Fibroblast of lung (primary cell): Measurements from ENCODE around the gene RCBTB1. TPM values are rescaled to one million over a fixed set of nuclear protein-coding genes. Genes with fewer than 3 reads are reported as not detected.

Experiments
- DNase-seq, 2 donors: peaks; one replicate each; pipeline versions ENCODE4 v3.0.0 to v3.0.0-alpha.2; 2010; ENCODE audit warnings: low read depth in 2 of 2
- H2AFZ ChIP-seq: 2 replicates; pipeline ENCODE4 v1.5.1; 2012; ENCODE audit warnings: low read length, control low read depth, inconsistent platforms
- H3K27ac ChIP-seq: 2 replicates; pipeline ENCODE4 v1.5.1; 2011; ENCODE audit warnings: low read length, control low read depth; ENCODE audit not compliant: insufficient read depth
- H3K27me3 ChIP-seq: 2 replicates; pipeline ENCODE4 v1.5.1; 2011; ENCODE audit warnings: mild to moderate bottlenecking, low read length; ENCODE audit not compliant: control insufficient read depth, insufficient read depth
- H3K36me3 ChIP-seq: 2 replicates; pipeline ENCODE4 v1.5.1; 2011; ENCODE audit warnings: low read length; ENCODE audit not compliant: control insufficient read depth, insufficient read depth
- H3K4me1 ChIP-seq: 2 replicates; pipeline ENCODE4 v1.5.1; 2011; ENCODE audit warnings: low read length; ENCODE audit not compliant: control insufficient read depth, insufficient read depth; ENCODE audit errors: extremely low read depth
- H3K4me2 ChIP-seq: 2 replicates; pipeline ENCODE4 v1.5.1; 2011; ENCODE audit warnings: low read length, control low read depth; ENCODE audit not compliant: insufficient read depth; ENCODE audit errors: extremely low read depth
- H3K4me3 ChIP-seq, 4 experiments: fragments of 200-600 bp in 1 of 4; sonication (generic) in 1 of 4; replicated peaks in 1 of 4; 2 replicates each; pipeline ENCODE4 v1.5.1; 2011 to 2016; ENCODE audit warnings: low read length in 4 of 4, low read depth in 3 of 4, mild to moderate bottlenecking in 3 of 4, control low read depth in 2 of 4, inconsistent platforms in 1 of 4, mixed read lengths in 1 of 4; ENCODE audit not compliant: insufficient read depth in 1 of 4; ENCODE audit errors: control extremely low read depth in 1 of 4
- H3K79me2 ChIP-seq: 2 replicates; pipeline ENCODE4 v1.5.1; 2012; ENCODE audit warnings: mild to moderate bottlenecking, low read length, inconsistent platforms; ENCODE audit not compliant: control insufficient read depth, insufficient read depth
- H3K9ac ChIP-seq: 2 replicates; pipeline ENCODE4 v1.5.1; 2011; ENCODE audit warnings: mild to moderate bottlenecking, low read length, control low read depth; ENCODE audit not compliant: insufficient read depth
- H3K9me3 ChIP-seq: 2 replicates; pipeline ENCODE4 v1.5.1; 2012; ENCODE audit warnings: low read depth, low read length; ENCODE audit not compliant: control insufficient read depth, insufficient read depth
- H4K20me1 ChIP-seq: 2 replicates; pipeline ENCODE4 v1.5.1; 2011; ENCODE audit warnings: low read length; ENCODE audit not compliant: control insufficient read depth, insufficient read depth; ENCODE audit errors: extremely low read depth
- EZH2 ChIP-seq: IDR thresholded peaks from 2 replicates; pipeline ENCODE4 v1.5.1; 2012; ENCODE audit warnings: low read length, control low read depth, mild to moderate bottlenecking; ENCODE audit errors: missing control alignments
- polyA plus RNA-seq, 2 donors: library from polyadenylated mRNA; depleted of rRNA in 1 of 2; stranded (reverse) in 1 of 2; unstranded in 1 of 2; fragments of >200 nt; gene quantifications; 2 replicates each; pipeline ENCODE4 v1.2.1, GENCODE V29; 2011 to 2012; ENCODE audit warnings: missing spikeins in 1 of 2
- total RNA-seq: library from RNA; depleted of rRNA; stranded (reverse); fragments of >200 nt; gene quantifications from 2 replicates; pipeline ENCODE4 v1.2.1, GENCODE V29; 2014
- TF ChIP-seq, protein P1 (sequence below), 2 donors: IDR thresholded peaks in 1 of 2; conservative IDR thresholded peaks in 1 of 2; 1 replicate in 1 of 2; 2 replicates in 1 of 2; pipeline ENCODE4 v1.5.1; 2011 to 2012; ENCODE audit warnings: low read length in 2 of 2, control low read depth in 1 of 2, inconsistent platforms in 1 of 2, low read depth in 1 of 2, mild to moderate bottlenecking in 1 of 2

The RCBTB1 gene
- total and polyA plus RNA-seq, 2 donors (not counting 1 experiment from before 2014, with no cell fraction given) = 22.7 to 42.6 TPM

DNA sequence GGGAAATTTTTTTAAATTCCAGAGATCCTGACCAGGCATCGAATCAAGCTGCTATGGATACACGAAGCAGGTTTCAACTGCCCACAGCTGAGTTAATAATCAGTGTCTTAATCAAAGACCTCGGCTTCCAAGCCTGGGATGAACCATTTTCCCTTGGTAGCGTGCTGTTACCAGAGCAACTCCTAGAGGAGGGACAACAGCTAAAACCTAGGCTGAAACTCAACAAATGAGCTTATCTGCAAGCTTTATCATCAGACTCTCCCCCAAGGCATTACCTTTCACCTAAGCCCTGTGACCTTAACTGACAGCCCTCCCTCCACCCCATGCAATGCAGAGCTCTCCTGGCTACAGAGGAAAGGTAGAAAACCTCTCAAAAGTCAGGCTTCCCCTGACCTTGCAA, 39.7 kb downstream of the RCBTB1 start:
- DNase-seq = no peak
- no peaks in the 10 kb centered on the region for H3K4me1 ChIP-seq
- no peak overlapping the region for H3K27ac ChIP-seq
- H3K4me3 ChIP-seq = no peak overlapping the region
- H3K4me2 ChIP-seq = no peak overlapping the region
- H3K27me3 ChIP-seq = no peaks in the 10 kb centered on the region
- H3K9ac ChIP-seq = no peak overlapping the region
- H3K79me2 ChIP-seq = no peaks in the 10 kb centered on the region
- no peak for TF ChIP-seq EZH2
- TF ChIP-seq, protein P1, sequence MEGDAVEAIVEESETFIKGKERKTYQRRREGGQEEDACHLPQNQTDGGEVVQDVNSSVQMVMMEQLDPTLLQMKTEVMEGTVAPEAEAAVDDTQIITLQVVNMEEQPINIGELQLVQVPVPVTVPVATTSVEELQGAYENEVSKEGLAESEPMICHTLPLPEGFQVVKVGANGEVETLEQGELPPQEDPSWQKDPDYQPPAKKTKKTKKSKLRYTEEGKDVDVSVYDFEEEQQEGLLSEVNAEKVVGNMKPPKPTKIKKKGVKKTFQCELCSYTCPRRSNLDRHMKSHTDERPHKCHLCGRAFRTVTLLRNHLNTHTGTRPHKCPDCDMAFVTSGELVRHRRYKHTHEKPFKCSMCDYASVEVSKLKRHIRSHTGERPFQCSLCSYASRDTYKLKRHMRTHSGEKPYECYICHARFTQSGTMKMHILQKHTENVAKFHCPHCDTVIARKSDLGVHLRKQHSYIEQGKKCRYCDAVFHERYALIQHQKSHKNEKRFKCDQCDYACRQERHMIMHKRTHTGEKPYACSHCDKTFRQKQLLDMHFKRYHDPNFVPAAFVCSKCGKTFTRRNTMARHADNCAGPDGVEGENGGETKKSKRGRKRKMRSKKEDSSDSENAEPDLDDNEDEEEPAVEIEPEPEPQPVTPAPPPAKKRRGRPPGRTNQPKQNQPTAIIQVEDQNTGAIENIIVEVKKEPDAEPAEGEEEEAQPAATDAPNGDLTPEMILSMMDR (conservative IDR thresholded peaks at IDR 0.05 in 1 of 2, IDR thresholded peaks at IDR 0.05 in 1 of 2; ENCODE audit: low read depth in 1 of 2, low read length in 2 of 2) = no peak
- H2AFZ ChIP-seq = no peak overlapping the region
- peaks cover 1% of the 10 kb centered on the region for H3K36me3 ChIP-seq
- no peaks in the 10 kb centered on the region for H3K9me3 ChIP-seq
- no peaks in the 10 kb centered on the region for H4K20me1 ChIP-seq

DNA sequence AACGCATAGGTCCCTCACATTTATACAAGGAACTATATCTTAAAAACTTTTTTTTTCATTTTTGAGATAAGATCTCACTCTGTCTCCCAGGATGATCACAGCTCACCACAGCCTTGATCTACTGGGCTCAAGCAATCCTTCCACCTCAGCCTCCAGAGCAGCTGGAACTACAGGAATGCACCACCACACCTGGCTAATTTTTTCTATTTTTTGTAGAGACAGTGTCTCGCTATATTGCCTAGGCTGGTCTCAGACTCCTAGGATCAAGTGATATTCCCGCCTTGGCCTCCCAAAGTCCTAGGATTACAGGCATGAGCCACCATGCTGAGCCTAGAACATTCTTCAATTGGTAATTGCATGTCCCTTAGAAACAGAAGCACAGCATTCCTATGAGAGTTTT, 41.7 kb downstream of the RCBTB1 start:
- Histone ChIP-seq H2AFZ (no peak overlapping the region), H3K9ac (no peak overlapping the region), H3K4me2 (no peak overlapping the region), H3K36me3 (peaks cover 5% of the 10 kb centered on the region), H3K4me1 (no peaks in the 10 kb centered on the region), H4K20me1 (no peaks in the 10 kb centered on the region), H3K27ac (no peak overlapping the region), H3K27me3 (no peaks in the 10 kb centered on the region), H3K4me3 (no peak overlapping the region), H3K79me2 (no peaks in the 10 kb centered on the region), H3K9me3 (no peaks in the 10 kb centered on the region)
- TF ChIP-seq, protein P1 (conservative IDR thresholded peaks at IDR 0.05 in 1 of 2, IDR thresholded peaks at IDR 0.05 in 1 of 2; ENCODE audit: low read depth in 1 of 2, low read length in 2 of 2) = no peak
- TF ChIP-seq EZH2 = no peak
- DNase-seq = no peak

DNA sequence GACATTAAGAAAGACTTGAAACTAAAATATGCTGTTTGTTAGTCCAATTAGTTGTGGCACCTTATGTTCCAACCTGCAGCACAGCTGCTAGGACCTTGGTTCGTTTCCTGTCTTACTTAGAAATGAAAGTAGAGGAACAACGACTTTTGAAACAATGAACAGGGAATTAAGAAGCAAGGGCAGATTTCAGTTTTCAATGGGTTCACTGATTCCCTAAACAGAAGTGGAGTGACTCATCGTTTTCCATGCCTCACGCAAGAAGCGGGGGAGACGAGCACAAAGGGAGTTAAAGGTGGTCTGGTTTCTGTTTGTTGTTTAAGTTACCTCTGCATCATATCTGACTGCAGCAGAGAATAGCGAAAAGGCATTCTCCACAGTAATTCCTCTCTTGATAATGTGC, 44.8 kb downstream of the RCBTB1 start:
- H3K4me3 ChIP-seq = no peak overlapping the region
- no peak overlapping the region for H2AFZ ChIP-seq
- H3K27ac ChIP-seq = no peak overlapping the region
- peaks cover 7% of the 10 kb centered on the region for H3K36me3 ChIP-seq
- peak; percentile 9 to 82 for DNase-seq
- TF ChIP-seq, protein P1 (conservative IDR thresholded peaks at IDR 0.05 in 1 of 2, IDR thresholded peaks at IDR 0.05 in 1 of 2; ENCODE audit: low read depth in 1 of 2, low read length in 2 of 2) = no peak
- no peak for TF ChIP-seq EZH2
- H3K27me3 ChIP-seq = no peaks in the 10 kb centered on the region
- no peak overlapping the region for H3K9ac ChIP-seq
- H3K4me1 ChIP-seq = no peaks in the 10 kb centered on the region
- H3K9me3 ChIP-seq = no peaks in the 10 kb centered on the region
- no peaks in the 10 kb centered on the region for H3K79me2 ChIP-seq
- no peak overlapping the region for H3K4me2 ChIP-seq
- no peaks in the 10 kb centered on the region for H4K20me1 ChIP-seq
